PFSK-1 (cell line): ENCODE results near the gene CAMTA1.

ENCODE experiments used
- POLR2AphosphoS5 ChIP-seq: IDR thresholded peaks from 2 replicates; pipeline ENCODE4 v1.6.1; 2012; ENCODE audit warnings: low read depth, mild to moderate bottlenecking, control low read depth, low read length, moderate library complexity
- TAF1 ChIP-seq: IDR thresholded peaks from 2 replicates; pipeline ENCODE4 v1.6.1; 2012; ENCODE audit warnings: low read length, control low read depth, borderline replicate concordance; ENCODE audit not compliant: insufficient read depth

GRCh38 chr1:6859415-6860343 lies 74.4 kb downstream of the CAMTA1 start:
- TF ChIP-seq POLR2AphosphoS5 (no peak), TAF1 (no peak)
